ENCODE results near the gene CDHR5.

GRCh38 chr11:614021-614622 lies 10.6 kb downstream of the CDHR5 start:
- no peak for TF ChIP-seq POLR2A (IDR thresholded peaks at IDR 0.05)
- TF ChIP-seq, protein P1, sequence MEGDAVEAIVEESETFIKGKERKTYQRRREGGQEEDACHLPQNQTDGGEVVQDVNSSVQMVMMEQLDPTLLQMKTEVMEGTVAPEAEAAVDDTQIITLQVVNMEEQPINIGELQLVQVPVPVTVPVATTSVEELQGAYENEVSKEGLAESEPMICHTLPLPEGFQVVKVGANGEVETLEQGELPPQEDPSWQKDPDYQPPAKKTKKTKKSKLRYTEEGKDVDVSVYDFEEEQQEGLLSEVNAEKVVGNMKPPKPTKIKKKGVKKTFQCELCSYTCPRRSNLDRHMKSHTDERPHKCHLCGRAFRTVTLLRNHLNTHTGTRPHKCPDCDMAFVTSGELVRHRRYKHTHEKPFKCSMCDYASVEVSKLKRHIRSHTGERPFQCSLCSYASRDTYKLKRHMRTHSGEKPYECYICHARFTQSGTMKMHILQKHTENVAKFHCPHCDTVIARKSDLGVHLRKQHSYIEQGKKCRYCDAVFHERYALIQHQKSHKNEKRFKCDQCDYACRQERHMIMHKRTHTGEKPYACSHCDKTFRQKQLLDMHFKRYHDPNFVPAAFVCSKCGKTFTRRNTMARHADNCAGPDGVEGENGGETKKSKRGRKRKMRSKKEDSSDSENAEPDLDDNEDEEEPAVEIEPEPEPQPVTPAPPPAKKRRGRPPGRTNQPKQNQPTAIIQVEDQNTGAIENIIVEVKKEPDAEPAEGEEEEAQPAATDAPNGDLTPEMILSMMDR (IDR thresholded peaks at IDR 0.05): no peak

Data from ovary (tissue), 3 donors.